Tibial nerve (tissue), 4 donors: ENCODE data around the gene SIGLECL1.

ENCODE experiments used
- EP300 ChIP-seq, 2 donors: sonication (generic); formaldehyde crosslinking; IDR thresholded peaks; one replicate each; pipeline ENCODE4 v1.6.1; 2017; ENCODE audit warnings: antibody characterized with exemption in 2 of 2, mild to moderate bottlenecking in 1 of 2
- POLR2A ChIP-seq, 2 donors: fragments of 450-650 bp; IDR thresholded peaks; one replicate each; pipeline ENCODE4 v1.6.1; 2017; ENCODE audit warnings: antibody characterized with exemption in 2 of 2, mild to moderate bottlenecking in 2 of 2, moderate library complexity in 2 of 2
- TF ChIP-seq, protein P1 (sequence below), 5 experiments: fragments of 200-600 bp in 3 of 5; fragments of 450-650 bp in 2 of 5; sonication (generic) in 3 of 5; IDR thresholded peaks; one replicate each; pipeline ENCODE4 v1.5.1; 2016 to 2019; ENCODE audit warnings: antibody characterized with exemption in 5 of 5, mild to moderate bottlenecking in 3 of 5, moderate library complexity in 2 of 5

- TF ChIP-seq, protein P1, sequence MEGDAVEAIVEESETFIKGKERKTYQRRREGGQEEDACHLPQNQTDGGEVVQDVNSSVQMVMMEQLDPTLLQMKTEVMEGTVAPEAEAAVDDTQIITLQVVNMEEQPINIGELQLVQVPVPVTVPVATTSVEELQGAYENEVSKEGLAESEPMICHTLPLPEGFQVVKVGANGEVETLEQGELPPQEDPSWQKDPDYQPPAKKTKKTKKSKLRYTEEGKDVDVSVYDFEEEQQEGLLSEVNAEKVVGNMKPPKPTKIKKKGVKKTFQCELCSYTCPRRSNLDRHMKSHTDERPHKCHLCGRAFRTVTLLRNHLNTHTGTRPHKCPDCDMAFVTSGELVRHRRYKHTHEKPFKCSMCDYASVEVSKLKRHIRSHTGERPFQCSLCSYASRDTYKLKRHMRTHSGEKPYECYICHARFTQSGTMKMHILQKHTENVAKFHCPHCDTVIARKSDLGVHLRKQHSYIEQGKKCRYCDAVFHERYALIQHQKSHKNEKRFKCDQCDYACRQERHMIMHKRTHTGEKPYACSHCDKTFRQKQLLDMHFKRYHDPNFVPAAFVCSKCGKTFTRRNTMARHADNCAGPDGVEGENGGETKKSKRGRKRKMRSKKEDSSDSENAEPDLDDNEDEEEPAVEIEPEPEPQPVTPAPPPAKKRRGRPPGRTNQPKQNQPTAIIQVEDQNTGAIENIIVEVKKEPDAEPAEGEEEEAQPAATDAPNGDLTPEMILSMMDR (IDR thresholded peaks at IDR 0.05) = no peak
- TF ChIP-seq EP300 (IDR thresholded peaks at IDR 0.05) (no peak), POLR2A (IDR thresholded peaks at IDR 0.05) (no peak)
Observed at GRCh38 chr19:51219307-51219706, 31.6 kb upstream of the SIGLECL1 start.
